Neutrophil (primary cell): ENCODE results near the gene ARMC6.
"Not testable (repeated sequence)": the region's sequence is repeated elsewhere in the genome, so short reads cannot be mapped to it uniquely, and the experiment has no call there.

Source experiments
- H3K27ac ChIP-seq: fragments of 200-600 bp; sonication (generic); 2 replicates; pipeline ENCODE4 v1.5.1; 2016; ENCODE audit warnings: mild to moderate bottlenecking, moderate library complexity
- H3K27me3 ChIP-seq: fragments of 200-600 bp; sonication (generic); 2 replicates; pipeline ENCODE4 v1.6.0; 2016; ENCODE audit warnings: mild to moderate bottlenecking
- H3K36me3 ChIP-seq: fragments of 200-600 bp; sonication (generic); 2 replicates; pipeline ENCODE4 v1.5.1; 2017
- H3K4me1 ChIP-seq, 2 experiments: fragments of 200-600 bp in 1 of 2; sonication (generic) in 1 of 2; 1 replicate in 1 of 2; 2 replicates in 1 of 2; pipeline versions ENCODE4 v1.5.1 to v1.6.1; 2013 to 2016; ENCODE audit warnings: low read depth in 1 of 2, low read length in 1 of 2, mild to moderate bottlenecking in 1 of 2, moderate library complexity in 1 of 2; ENCODE audit not compliant: control insufficient read depth in 1 of 2, insufficient read depth in 1 of 2
- H3K4me3 ChIP-seq, 2 experiments: fragments of 200-600 bp in 1 of 2; sonication (generic) in 1 of 2; 1 replicate in 1 of 2; 2 replicates in 1 of 2; pipeline ENCODE4 v1.5.1; 2013 to 2016; ENCODE audit warnings: low read depth in 1 of 2, low read length in 1 of 2, mild to moderate bottlenecking in 1 of 2, moderate library complexity in 1 of 2
- H3K9me3 ChIP-seq: fragments of 200-600 bp; sonication (generic); 2 replicates; pipeline ENCODE4 v1.5.1; 2016
- TF ChIP-seq, protein P1 (sequence below): fragments of 200-600 bp; sonication (generic); IDR thresholded peaks from 2 replicates; pipeline ENCODE4 v1.5.1; 2016; ENCODE audit warnings: antibody characterized with exemption

ARMC6 gene

GRCh38 chr19:19103167-19103566 is 69.8 kb downstream of the ARMC6 start:
- H3K9me3 ChIP-seq, result no peaks in the 10 kb centered on the region
- TF ChIP-seq, protein P1, sequence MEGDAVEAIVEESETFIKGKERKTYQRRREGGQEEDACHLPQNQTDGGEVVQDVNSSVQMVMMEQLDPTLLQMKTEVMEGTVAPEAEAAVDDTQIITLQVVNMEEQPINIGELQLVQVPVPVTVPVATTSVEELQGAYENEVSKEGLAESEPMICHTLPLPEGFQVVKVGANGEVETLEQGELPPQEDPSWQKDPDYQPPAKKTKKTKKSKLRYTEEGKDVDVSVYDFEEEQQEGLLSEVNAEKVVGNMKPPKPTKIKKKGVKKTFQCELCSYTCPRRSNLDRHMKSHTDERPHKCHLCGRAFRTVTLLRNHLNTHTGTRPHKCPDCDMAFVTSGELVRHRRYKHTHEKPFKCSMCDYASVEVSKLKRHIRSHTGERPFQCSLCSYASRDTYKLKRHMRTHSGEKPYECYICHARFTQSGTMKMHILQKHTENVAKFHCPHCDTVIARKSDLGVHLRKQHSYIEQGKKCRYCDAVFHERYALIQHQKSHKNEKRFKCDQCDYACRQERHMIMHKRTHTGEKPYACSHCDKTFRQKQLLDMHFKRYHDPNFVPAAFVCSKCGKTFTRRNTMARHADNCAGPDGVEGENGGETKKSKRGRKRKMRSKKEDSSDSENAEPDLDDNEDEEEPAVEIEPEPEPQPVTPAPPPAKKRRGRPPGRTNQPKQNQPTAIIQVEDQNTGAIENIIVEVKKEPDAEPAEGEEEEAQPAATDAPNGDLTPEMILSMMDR, result no peak
- H3K36me3 ChIP-seq, result peaks cover 8% of the 10 kb centered on the region
- no peaks in the 10 kb centered on the region for H3K27me3 ChIP-seq
- no peak overlapping the region for H3K4me3 ChIP-seq
- H3K4me1 ChIP-seq, result no peaks in the 10 kb centered on the region
- H3K27ac ChIP-seq, result no peak overlapping the region

- peaks cover 6% of the 10 kb centered on the region for H3K36me3 ChIP-seq
- H3K4me1 ChIP-seq, result peaks cover 0 to 1% of the 10 kb centered on the region in 2 experiments
- no peak overlapping the region for H3K27ac ChIP-seq
- H3K4me3 ChIP-seq, result no peak overlapping the region
- TF ChIP-seq, protein P1, result no peak
- peaks cover 6% of the 10 kb centered on the region for H3K27me3 ChIP-seq
- no peaks in the 10 kb centered on the region for H3K9me3 ChIP-seq
These were observed 72.1 kb downstream of the ARMC6 start for GRCh38 chr19:19105365-19106055.

DNA sequence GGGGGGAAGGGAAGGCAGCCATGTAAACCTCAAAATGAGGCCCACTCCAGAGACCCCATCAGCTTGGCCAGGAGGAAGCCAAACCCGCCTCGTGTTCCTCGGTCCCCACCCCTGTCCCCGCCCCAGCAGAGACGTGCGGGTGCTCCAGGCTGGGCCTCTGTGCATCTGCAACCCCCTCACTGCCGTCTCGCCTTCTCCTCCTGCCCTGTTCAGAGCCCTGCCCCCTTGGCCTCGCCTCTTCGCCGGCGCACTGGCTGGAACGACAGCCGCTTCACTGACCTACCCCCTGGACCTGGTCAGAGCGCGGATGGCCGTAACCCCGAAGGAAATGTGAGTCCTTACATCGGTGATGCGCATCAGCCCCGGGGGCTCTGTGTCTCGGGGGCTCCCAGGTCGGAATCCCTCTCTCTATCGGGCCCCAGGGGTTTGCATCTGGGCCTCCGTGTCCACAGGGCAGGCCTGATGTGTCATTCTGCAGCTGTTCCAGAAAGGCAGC is 72.7 kb downstream of the ARMC6 start:
- H3K27ac ChIP-seq, result no peak overlapping the region
- no peak overlapping the region for H3K4me3 ChIP-seq
- H3K36me3 ChIP-seq, result peaks cover under 1% of the 10 kb centered on the region
- H3K4me1 ChIP-seq, result peaks cover 0 to 5% of the 10 kb centered on the region in 2 experiments
- TF ChIP-seq, protein P1, result no peak
- no peaks in the 10 kb centered on the region for H3K9me3 ChIP-seq
- peaks cover 10% of the 10 kb centered on the region for H3K27me3 ChIP-seq

DNA sequence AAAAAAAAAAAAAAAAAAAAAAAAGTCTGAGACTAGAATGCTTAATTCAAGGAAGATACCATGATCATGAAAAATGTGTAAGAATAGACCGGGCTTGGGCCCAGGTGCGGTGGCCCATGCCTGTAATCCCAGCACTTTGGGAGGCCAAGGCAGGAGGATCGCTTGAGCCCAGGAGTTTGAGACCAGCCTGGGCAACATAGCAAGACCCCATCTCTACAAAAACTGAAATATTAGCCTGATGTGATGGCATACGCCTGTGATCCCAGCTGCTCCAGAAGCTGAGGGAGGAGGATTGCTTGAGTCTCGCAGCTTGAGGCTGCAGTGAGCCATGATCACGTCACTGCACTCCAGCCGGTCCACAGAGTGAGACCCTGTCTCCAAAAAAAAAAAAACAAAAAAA is 73.5 kb downstream of the ARMC6 start:
- H3K27me3 ChIP-seq, result peaks cover 10% of the 10 kb centered on the region
- H3K9me3 ChIP-seq, H3K27ac ChIP-seq, H3K4me3 ChIP-seq, H3K4me1 ChIP-seq, H3K36me3 ChIP-seq: not testable (repeated sequence)

DNA sequence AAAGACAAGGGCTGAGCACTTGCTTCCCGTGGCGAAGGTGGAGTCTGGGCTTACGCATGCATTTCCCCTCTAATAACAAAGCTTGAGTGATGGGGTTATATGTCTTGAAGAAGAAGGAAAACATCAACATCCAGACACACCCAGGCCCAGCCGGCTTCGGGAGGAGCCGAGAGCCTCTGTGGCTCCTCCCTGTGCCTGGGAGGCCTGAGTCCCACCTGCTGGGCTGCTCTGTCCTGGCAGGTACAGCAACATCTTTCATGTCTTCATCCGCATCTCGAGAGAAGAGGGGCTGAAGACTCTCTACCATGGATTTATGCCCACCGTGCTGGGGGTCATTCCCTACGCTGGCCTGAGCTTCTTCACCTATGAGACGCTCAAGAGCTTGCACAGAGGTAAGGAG is 74.3 kb downstream of the ARMC6 start:
- TF ChIP-seq, protein P1, result no peak
- Histone ChIP-seq H3K9me3 (no peaks in the 10 kb centered on the region), H3K27ac (no peak overlapping the region), H3K27me3 (peaks cover 10% of the 10 kb centered on the region), H3K4me1 (peaks cover 0 to 5% of the 10 kb centered on the region in 2 experiments), H3K36me3 (no peaks in the 10 kb centered on the region), H3K4me3 (no peak overlapping the region)
